GM23338 (cell line): ENCODE data around the gene VGLL4. TPM values are rescaled to one million over a fixed set of nuclear protein-coding genes. Genes with fewer than 3 reads are reported as not detected.

Experiments used
- ATAC-seq: fragments of 200-7000 bp; cut with Tn5 transposase; 3 replicates; pipeline ENCODE4 v1.9.1; 2020
- DNase-seq: peaks from one replicate; pipeline ENCODE4 v3.0.0-alpha.2; 2015; ENCODE audit warnings: low spot score
- H2AFZ ChIP-seq: fragments of 200-600 bp; sonication (generic); 2 replicates; pipeline ENCODE4 v1.8.0; 2016; ENCODE audit warnings: antibody characterized with exemption, mild to moderate bottlenecking, moderate library complexity
- H3F3A ChIP-seq: fragments of 200-600 bp; sonication (generic); replicated peaks from 2 replicates; pipeline ENCODE4 v1.8.0; 2017; ENCODE audit warnings: antibody characterized with exemption, mixed run types, low read depth
- H3K27ac ChIP-seq: fragments of 200-600 bp; sonication (generic); 2 replicates; pipeline ENCODE4 v1.6.1; 2016; ENCODE audit warnings: low read depth
- H3K27me3 ChIP-seq: fragments of 200-600 bp; sonication (generic); 2 replicates; pipeline ENCODE4 v1.8.0; 2016; ENCODE audit warnings: mild to moderate bottlenecking, mixed run types, moderate library complexity; ENCODE audit not compliant: insufficient read depth
- H3K36me3 ChIP-seq: fragments of 200-600 bp; sonication (generic); 2 replicates; pipeline ENCODE4 v1.8.0; 2016; ENCODE audit warnings: mild to moderate bottlenecking; ENCODE audit not compliant: insufficient read depth
- H3K4me1 ChIP-seq: fragments of 200-600 bp; sonication (generic); 2 replicates; pipeline ENCODE4 v1.8.0; 2016; ENCODE audit warnings: mild to moderate bottlenecking, moderate library complexity; ENCODE audit not compliant: insufficient read depth
- H3K4me2 ChIP-seq: fragments of 200-600 bp; sonication (generic); 2 replicates; pipeline ENCODE4 v1.7.1; 2017; ENCODE audit warnings: mixed run types
- H3K4me3 ChIP-seq: fragments of 200-600 bp; sonication (generic); 2 replicates; pipeline ENCODE4 v1.6.1; 2016; ENCODE audit warnings: mixed run types
- H3K79me2 ChIP-seq: fragments of 200-600 bp; sonication (generic); replicated peaks from 2 replicates; pipeline ENCODE4 v1.8.0; 2017; ENCODE audit warnings: mild to moderate bottlenecking; ENCODE audit not compliant: insufficient read depth
- H3K9me2 ChIP-seq: fragments of 200-600 bp; sonication (generic); 2 replicates; pipeline ENCODE4 v1.8.0; 2017; ENCODE audit not compliant: insufficient read depth
- H4K20me1 ChIP-seq: fragments of 200-600 bp; sonication (generic); replicated peaks from 2 replicates; pipeline ENCODE4 v1.8.0; 2017; ENCODE audit warnings: mild to moderate bottlenecking; ENCODE audit not compliant: insufficient read depth
- H3K27ac Mint-ChIP-seq: 2 replicates; pipeline ENCODE4 v1.8.0; 2020; ENCODE audit warnings: inconsistent platforms, mild to moderate bottlenecking, moderate library complexity, mixed read lengths
- H3K27me3 Mint-ChIP-seq: 3 replicates; pipeline ENCODE4 v1.8.0; 2022; ENCODE audit warnings: low read depth, mild to moderate bottlenecking, moderate library complexity, mixed read lengths, inconsistent platforms; ENCODE audit not compliant: insufficient read depth, poor library complexity
- H3K36me3 Mint-ChIP-seq: 3 replicates; pipeline ENCODE4 v1.8.0; 2021; ENCODE audit warnings: low read depth, mild to moderate bottlenecking, inconsistent platforms, moderate library complexity, mixed read lengths
- H3K4me1 Mint-ChIP-seq: 3 replicates; pipeline ENCODE4 v1.8.0; 2020; ENCODE audit warnings: mild to moderate bottlenecking, inconsistent platforms, mixed read lengths
- H3K4me3 Mint-ChIP-seq: 3 replicates; pipeline ENCODE4 v1.8.0; 2021; ENCODE audit warnings: moderate library complexity, mild to moderate bottlenecking, inconsistent platforms, mixed read lengths
- H3K9me3 Mint-ChIP-seq: 3 replicates; pipeline ENCODE4 v1.8.0; 2020; ENCODE audit warnings: moderate library complexity, mild to moderate bottlenecking, inconsistent platforms, mixed read lengths
- CREB1 ChIP-seq: fragments of 250-450 bp; sonication (Bioruptor Pico); IDR thresholded peaks from 2 replicates; pipeline ENCODE4 v1.5.0; 2020; ENCODE audit warnings: low read depth, mild to moderate bottlenecking, moderate library complexity
- CTCF ChIP-seq, 2 experiments: fragments of 200-600 bp in 1 of 2; sonication (generic) in 1 of 2; conservative IDR thresholded peaks; 2 replicates each; pipeline versions ENCODE4 v1.5.1 to v1.6.1; 2016 to 2017; ENCODE audit warnings: antibody characterized with exemption in 2 of 2, low read depth in 2 of 2, mild to moderate bottlenecking in 2 of 2, moderate library complexity in 1 of 2
- EZH2 ChIP-seq: fragments of 200-600 bp; sonication (generic); IDR thresholded peaks from one replicate; pipeline ENCODE4 v1.8.0; 2017; ENCODE audit warnings: antibody characterized with exemption, mild to moderate bottlenecking, low read depth; ENCODE audit not compliant: unreplicated experiment
- EZH2phosphoT487 ChIP-seq: fragments of 200-600 bp; sonication (generic); IDR thresholded peaks from one replicate; pipeline ENCODE4 v1.8.1; 2018; ENCODE audit warnings: antibody characterized with exemption; ENCODE audit not compliant: unreplicated experiment
- JUNB ChIP-seq: IDR thresholded peaks from one replicate; pipeline ENCODE4 v1.6.1; 2016; ENCODE audit warnings: antibody characterized with exemption; ENCODE audit not compliant: unreplicated experiment
- POLR2AphosphoS5 ChIP-seq: IDR thresholded peaks from 2 replicates; pipeline ENCODE4 v1.6.1; 2016; ENCODE audit warnings: antibody characterized with exemption, low read depth
- ZNF114 ChIP-seq: fragments of 250-450 bp; sonication (Bioruptor Pico); IDR thresholded peaks from 2 replicates; pipeline ENCODE4 v1.5.0; 2020; ENCODE audit warnings: mild to moderate bottlenecking, moderate library complexity
- ZNF462 ChIP-seq: fragments of 250-450 bp; sonication (Bioruptor Pico); IDR thresholded peaks from 2 replicates; pipeline ENCODE4 v1.5.0; 2020; ENCODE audit warnings: mild to moderate bottlenecking, moderate library complexity
- polyA plus RNA-seq: library from polyadenylated mRNA; unstranded; fragments of >200 nt; fragmentation: Nextera tagmentation; extraction: Ambion mirVana; gene quantifications from 2 replicates; pipeline ENCODE4 v1.2.1, GENCODE V29; 2016
- total RNA-seq: library from RNA; depleted of rRNA; stranded (reverse); fragments of >200 nt; shearing (Covaris generic); gene quantifications from 2 replicates; pipeline ENCODE4 v1.2.3, GENCODE V29; 2014

Gene VGLL4
- total and polyA plus RNA-seq, 2 experiments from 2014 or later, result 20.8 to 45.9 TPM

GRCh38 chr3:11606865-11607440, 36.8 kb downstream of the VGLL4 start:
- ATAC-seq (no peak), DNase-seq (no peak)
- no peak overlapping the region for H3K4me2 ChIP-seq
- H3F3A ChIP-seq, result no peaks in the 10 kb centered on the region
- peaks cover 55% of the 10 kb centered on the region for H3K4me1 ChIP-seq
- TF ChIP-seq CTCF (conservative IDR thresholded peaks at IDR 0.05; ENCODE audit: low read depth in 2 of 2) (no peak), ZNF114 (CRISPR knock-in tag) (no peak), CREB1 (CRISPR knock-in tag) (no peak), JUNB (no peak)
- Mint-ChIP-seq H3K9me3 (no peaks in the 10 kb centered on the region), H3K4me3 (no peak overlapping the region), H3K36me3 (peaks cover 10% of the 10 kb centered on the region), H3K4me1 (peaks cover 84% of the 10 kb centered on the region), H3K27me3 (peaks cover 4% of the 10 kb centered on the region), H3K27ac (no peak overlapping the region)
- H2AFZ ChIP-seq, result no peak overlapping the region
- H3K27ac ChIP-seq, result no peak overlapping the region
- no peaks in the 10 kb centered on the region for H3K36me3 ChIP-seq
- H3K9me2 ChIP-seq, result no peaks in the 10 kb centered on the region
- peaks cover 95% of the 10 kb centered on the region for H3K79me2 ChIP-seq
- no peaks in the 10 kb centered on the region for H3K27me3 ChIP-seq
- H3K4me3 ChIP-seq, result no peak overlapping the region
- H4K20me1 ChIP-seq, result peaks cover 21% of the 10 kb centered on the region; the same call in 1 of the 2 replicates

GRCh38 chr3:11606090-11606784, 37.5 kb downstream of the VGLL4 start:
- Mint-ChIP-seq H3K36me3 (peaks cover 13% of the 10 kb centered on the region), H3K27ac (no peak overlapping the region; the same call in 1 of the 2 replicates), H3K4me1 (peaks cover 84% of the 10 kb centered on the region), H3K4me3 (no peak overlapping the region), H3K27me3 (peaks cover 4% of the 10 kb centered on the region), H3K9me3 (no peaks in the 10 kb centered on the region)
- ATAC-seq (no peak), DNase-seq (no peak)
- Histone ChIP-seq H3K4me1 (peaks cover 56% of the 10 kb centered on the region), H3K4me2 (no peak overlapping the region), H3K27ac (no peak overlapping the region), H3K4me3 (no peak overlapping the region), H3K9me2 (no peaks in the 10 kb centered on the region), H3K79me2 (peaks cover 88% of the 10 kb centered on the region), H2AFZ (no peak overlapping the region), H3K27me3 (no peaks in the 10 kb centered on the region), H3F3A (no peaks in the 10 kb centered on the region), H3K36me3 (no peaks in the 10 kb centered on the region), H4K20me1 (peaks cover 21% of the 10 kb centered on the region; the same call in 1 of the 2 replicates)
- TF ChIP-seq EZH2phosphoT487, result no peak
- TF ChIP-seq ZNF462 (CRISPR knock-in tag), result no peak
- no peak for TF ChIP-seq EZH2
- no peak for TF ChIP-seq POLR2AphosphoS5
